ENCODE measurements around the gene PRKCH.

Gene PRKCH

DNA sequence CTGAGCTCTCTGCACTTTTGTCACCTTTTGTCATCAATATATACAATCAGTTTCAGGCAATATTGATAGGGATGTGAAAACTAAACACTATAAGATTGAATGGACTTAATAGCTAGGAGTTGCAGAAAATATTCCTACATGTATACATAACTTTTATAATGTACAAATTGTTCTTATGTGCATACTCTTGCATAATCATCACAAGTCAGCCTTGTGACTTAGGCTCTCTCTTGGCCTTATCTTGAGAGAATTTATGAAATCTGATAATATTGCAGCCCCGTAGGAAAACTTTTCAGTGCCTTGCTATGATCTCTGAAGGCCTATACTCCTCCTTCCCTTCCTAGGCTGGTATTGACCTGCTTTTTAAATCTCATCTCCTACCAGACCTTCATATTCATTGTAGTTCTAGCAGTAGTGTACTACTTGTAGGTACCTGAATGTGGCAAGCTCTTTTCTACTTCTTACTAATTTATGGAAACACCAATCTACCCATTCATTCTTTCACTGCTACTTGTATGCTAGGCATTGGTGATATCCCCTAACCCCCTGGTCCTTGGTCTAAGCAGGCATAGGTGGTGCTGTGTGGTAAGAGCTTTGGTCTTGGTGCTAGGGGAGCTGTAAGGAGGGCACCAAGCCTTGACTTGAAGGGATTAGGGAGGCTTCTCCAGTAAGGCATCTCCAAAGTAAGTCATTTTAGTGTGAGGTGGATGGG lies 100.0 kb downstream of the PRKCH start:
- DNase-seq (ENCODE audit: extremely low read depth, low read depth), result no peak
- TF ChIP-seq, protein P1, sequence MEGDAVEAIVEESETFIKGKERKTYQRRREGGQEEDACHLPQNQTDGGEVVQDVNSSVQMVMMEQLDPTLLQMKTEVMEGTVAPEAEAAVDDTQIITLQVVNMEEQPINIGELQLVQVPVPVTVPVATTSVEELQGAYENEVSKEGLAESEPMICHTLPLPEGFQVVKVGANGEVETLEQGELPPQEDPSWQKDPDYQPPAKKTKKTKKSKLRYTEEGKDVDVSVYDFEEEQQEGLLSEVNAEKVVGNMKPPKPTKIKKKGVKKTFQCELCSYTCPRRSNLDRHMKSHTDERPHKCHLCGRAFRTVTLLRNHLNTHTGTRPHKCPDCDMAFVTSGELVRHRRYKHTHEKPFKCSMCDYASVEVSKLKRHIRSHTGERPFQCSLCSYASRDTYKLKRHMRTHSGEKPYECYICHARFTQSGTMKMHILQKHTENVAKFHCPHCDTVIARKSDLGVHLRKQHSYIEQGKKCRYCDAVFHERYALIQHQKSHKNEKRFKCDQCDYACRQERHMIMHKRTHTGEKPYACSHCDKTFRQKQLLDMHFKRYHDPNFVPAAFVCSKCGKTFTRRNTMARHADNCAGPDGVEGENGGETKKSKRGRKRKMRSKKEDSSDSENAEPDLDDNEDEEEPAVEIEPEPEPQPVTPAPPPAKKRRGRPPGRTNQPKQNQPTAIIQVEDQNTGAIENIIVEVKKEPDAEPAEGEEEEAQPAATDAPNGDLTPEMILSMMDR (IDR thresholded peaks at IDR 0.05; ENCODE audit: low read depth, low read length), result no peak

DNA sequence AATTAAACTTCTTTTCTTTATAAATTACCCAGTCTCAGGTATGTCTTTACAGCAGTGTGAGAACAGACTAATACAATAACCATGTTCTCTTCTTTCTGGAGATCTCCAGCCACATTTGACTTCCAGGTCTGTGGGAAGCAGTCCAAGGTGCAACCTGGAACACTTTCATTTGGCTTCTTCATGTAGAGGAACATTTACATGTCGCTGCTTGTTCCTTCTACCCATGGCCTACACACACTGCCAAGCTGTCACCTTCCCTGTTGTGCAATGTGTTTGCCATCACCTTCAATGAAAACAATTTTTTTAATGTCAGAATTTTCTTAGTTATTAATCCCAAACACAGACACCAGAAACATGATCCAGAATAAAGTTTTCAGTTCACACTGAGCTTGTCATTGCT lies 104.7 kb downstream of the PRKCH start:
- TF ChIP-seq, protein P1 (IDR thresholded peaks at IDR 0.05; ENCODE audit: low read depth, low read length), result no peak
- DNase-seq (ENCODE audit: extremely low read depth, low read depth), result no peak

DNA sequence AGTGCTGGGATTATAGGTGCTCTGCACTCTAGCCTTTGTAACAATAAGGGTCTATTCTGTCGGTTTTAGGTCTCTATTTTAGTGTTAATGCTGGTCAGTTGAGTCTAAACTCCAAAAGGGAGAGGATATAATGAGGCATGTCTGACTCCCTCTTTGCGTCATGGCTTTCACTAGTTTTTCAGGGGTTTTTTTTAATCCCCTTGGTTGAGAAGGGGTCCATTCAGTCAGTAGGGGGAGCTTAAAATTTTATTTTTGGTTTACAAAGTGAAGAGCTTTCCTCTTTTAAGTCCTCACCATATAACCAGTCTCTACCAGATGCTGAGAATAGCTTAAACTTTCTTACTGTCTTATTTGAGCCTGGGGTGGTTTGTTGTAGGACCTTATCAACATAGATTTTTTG lies 106.9 kb downstream of the PRKCH start:
- TF ChIP-seq, protein P1 (IDR thresholded peaks at IDR 0.05; ENCODE audit: low read depth, low read length), result no peak
- DNase-seq (ENCODE audit: extremely low read depth, low read depth), result no peak

DNA sequence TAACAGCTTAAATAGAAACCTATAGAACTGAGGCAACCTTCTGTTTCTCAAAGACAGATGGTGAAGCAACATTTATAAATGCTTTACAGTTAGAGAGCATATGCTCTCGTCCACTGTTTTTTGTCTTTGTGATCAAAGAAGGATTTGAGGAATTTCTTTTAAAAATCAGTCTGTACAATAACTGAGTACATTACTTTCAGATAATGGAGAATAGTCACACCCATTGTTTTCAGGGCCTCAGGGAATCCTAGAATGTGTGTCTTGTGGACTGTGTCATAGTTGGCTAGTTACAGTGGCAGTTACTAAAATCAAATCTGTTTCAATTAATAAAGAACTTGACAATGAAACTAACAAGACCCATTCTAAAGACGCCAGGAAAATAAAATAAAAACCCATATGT lies 107.9 kb downstream of the PRKCH start:
- TF ChIP-seq, protein P1 (IDR thresholded peaks at IDR 0.05; ENCODE audit: low read depth, low read length), result no peak
- DNase-seq (ENCODE audit: extremely low read depth, low read depth), result no peak

DNA sequence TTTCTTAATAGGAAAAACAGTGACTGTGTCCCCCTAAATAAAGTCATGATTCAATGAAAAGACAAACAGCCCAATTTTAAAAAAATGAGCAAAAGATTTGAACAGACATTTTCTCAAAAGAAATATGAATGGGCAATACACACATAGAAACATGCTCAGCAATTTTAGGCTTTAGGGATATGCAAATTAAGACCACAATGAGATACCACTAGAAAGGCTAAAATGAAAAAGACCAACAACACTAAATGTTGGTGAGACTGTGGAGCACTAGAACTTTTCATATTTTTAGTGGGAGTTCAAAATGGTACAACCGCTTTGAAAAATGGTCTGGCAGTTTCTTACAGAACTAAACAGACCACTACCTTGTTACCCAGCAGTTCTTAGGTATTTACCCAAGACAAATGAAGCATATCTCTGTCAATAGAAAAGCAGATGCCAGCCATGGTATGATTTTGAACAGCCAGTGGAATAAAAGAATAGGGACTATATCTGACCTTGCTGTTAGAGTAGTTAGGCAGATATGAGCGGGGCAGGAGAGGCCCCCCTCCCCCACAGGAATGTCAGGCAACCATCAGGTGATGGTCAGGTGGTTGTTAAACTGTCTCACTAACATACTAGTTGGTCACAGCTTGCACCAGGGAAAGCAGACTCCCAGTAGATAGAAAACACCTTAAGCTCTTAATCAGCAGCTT lies 108.8 kb downstream of the PRKCH start:
- no peak for DNase-seq (ENCODE audit: extremely low read depth, low read depth)
- TF ChIP-seq, protein P1 (IDR thresholded peaks at IDR 0.05; ENCODE audit: low read depth, low read length), result no peak

DNA sequence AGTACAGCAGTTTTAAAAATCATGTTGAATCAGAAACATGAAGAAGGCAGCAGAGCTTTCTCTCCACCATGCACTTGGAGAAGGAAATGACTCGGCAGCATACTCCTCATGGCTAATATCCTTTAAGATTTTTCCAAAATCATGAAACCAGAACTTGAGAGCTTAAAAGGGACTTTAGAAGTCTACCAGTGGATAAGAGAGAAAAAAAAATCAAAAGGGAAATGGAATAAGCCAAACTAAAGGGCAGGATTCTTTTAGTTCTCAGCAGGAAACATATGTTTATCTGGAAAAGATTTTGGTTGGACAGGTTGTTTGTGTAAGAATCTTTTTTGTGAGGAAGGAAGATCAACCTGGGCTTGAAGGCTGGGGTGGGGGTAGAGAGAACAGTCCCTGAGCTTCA lies 111.8 kb downstream of the PRKCH start:
- DNase-seq (ENCODE audit: extremely low read depth, low read depth), result no peak
- TF ChIP-seq, protein P1 (IDR thresholded peaks at IDR 0.05; ENCODE audit: low read depth, low read length), result no peak

DNA sequence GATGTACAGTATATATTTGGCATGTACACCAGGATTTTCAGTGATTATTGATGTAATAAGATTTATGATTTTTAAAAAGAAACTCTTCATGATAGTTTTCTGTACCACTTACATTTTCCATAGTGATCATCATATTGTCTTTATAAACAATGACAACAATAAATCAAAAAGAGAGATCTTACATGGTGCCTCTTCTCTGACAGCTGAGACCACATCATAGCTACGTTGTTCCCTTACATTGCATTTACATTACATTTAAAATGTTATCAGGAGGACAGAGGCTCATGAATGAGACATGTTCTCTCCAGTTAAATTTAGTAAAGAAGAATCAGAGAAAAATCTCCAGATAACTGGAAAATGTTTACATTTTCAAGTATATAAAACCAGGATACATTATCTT lies 112.4 kb downstream of the PRKCH start:
- DNase-seq (ENCODE audit: extremely low read depth, low read depth), result no peak
- TF ChIP-seq, protein P1 (IDR thresholded peaks at IDR 0.05; ENCODE audit: low read depth, low read length), result no peak

All from AG09319 (cell line).